MM.1S (cell line): ENCODE measurements around the gene FCHSD2.

Source experiments
- DNase-seq: peaks from one replicate; pipeline ENCODE4 v3.0.0-alpha.2; 2015
- H2AFZ ChIP-seq: fragments of 300-600 bp; sonication (generic); 2 replicates; pipeline ENCODE4 v1.6.0; 2016; ENCODE audit warnings: antibody characterized with exemption, low read length
- H3F3A ChIP-seq: fragments of 300-600 bp; sonication (generic); 2 replicates; pipeline ENCODE4 v1.6.1; 2016; ENCODE audit warnings: mild to moderate bottlenecking, antibody characterized with exemption, low read length, moderate library complexity, mixed read lengths; ENCODE audit not compliant: insufficient read depth
- H3K27ac ChIP-seq: fragments of 300-600 bp; sonication (generic); 2 replicates; pipeline ENCODE4 v1.5.1; 2016; ENCODE audit warnings: mild to moderate bottlenecking, low read length
- H3K27me3 ChIP-seq: fragments of 300-600 bp; sonication (generic); replicated peaks from 2 replicates; pipeline ENCODE4 v1.6.0; 2016; ENCODE audit warnings: low read length; ENCODE audit not compliant: insufficient read depth
- H3K36me3 ChIP-seq: fragments of 300-600 bp; sonication (generic); replicated peaks from 2 replicates; pipeline ENCODE4 v1.6.1; 2016; ENCODE audit warnings: mild to moderate bottlenecking, low read length, mixed read lengths; ENCODE audit not compliant: insufficient read depth
- H3K4me1 ChIP-seq: fragments of 300-600 bp; sonication (generic); 2 replicates; pipeline ENCODE4 v1.6.1; 2016; ENCODE audit warnings: low read length, mixed read lengths
- H3K4me2 ChIP-seq: fragments of 300-600 bp; sonication (generic); 2 replicates; pipeline ENCODE4 v1.6.0; 2016; ENCODE audit warnings: low read depth, low read length
- H3K4me3 ChIP-seq: fragments of 300-600 bp; sonication (generic); 2 replicates; pipeline ENCODE4 v1.5.1; 2016; ENCODE audit warnings: low read length, mixed read lengths
- H3K79me2 ChIP-seq: fragments of 300-600 bp; sonication (generic); 2 replicates; pipeline ENCODE4 v1.6.1; 2016; ENCODE audit warnings: mixed run types, low read length, mixed read lengths
- H3K9ac ChIP-seq: fragments of 300-600 bp; sonication (generic); 2 replicates; pipeline ENCODE4 v1.6.1; 2016; ENCODE audit warnings: low read length, mixed read lengths
- H3K9me2 ChIP-seq: fragments of 300-600 bp; sonication (generic); replicated peaks from 2 replicates; pipeline ENCODE4 v1.6.1; 2016; ENCODE audit warnings: mild to moderate bottlenecking, low read length, mixed read lengths; ENCODE audit not compliant: insufficient read depth
- H3K9me3 ChIP-seq: fragments of 300-600 bp; sonication (generic); replicated peaks from 2 replicates; pipeline ENCODE4 v1.6.1; 2016; ENCODE audit warnings: mild to moderate bottlenecking, low read length, mixed read lengths; ENCODE audit not compliant: insufficient read depth
- H4K20me1 ChIP-seq: fragments of 300-600 bp; sonication (generic); 2 replicates; pipeline ENCODE4 v1.6.1; 2016; ENCODE audit warnings: mild to moderate bottlenecking, low read length, moderate library complexity, mixed read lengths; ENCODE audit not compliant: insufficient read depth
- EZH2 ChIP-seq: fragments of 300-600 bp; sonication (generic); optimal IDR thresholded peaks from 2 replicates; pipeline ENCODE3; 2017; ENCODE audit warnings: low read depth, mild to moderate bottlenecking, antibody characterized with exemption, low read length, mixed read lengths
- EZH2phosphoT487 ChIP-seq: fragments of 300-600 bp; sonication (generic); IDR thresholded peaks from 2 replicates; pipeline ENCODE4 v1.6.1; 2018; ENCODE audit warnings: antibody characterized with exemption, low read length
- TF ChIP-seq, protein P1 (sequence below): fragments of 300-600 bp; sonication (generic); IDR thresholded peaks from 2 replicates; pipeline ENCODE4 v1.5.1; 2016; ENCODE audit warnings: antibody characterized with exemption, low read length, mixed read lengths

The FCHSD2 gene

DNA sequence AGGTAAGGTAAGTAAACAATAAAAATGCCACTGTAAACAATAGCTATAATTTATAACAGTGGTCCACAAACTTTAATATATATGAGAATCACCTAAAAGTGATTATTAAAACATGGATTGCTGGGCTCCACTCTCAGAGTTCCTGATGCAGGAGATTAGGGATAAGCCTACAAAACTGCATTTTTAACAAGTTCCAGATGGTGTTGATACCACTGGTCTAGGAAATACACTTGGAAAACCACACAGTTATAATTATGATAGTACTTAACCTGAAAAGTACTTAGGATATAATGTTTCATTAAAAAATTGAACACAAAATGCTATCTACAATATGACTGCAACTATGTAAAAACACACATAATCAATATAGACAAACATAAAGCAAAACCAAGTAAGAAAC lies 20.4 kb downstream of the FCHSD2 start:
- no peak overlapping the region for H3K27ac ChIP-seq
- no peaks in the 10 kb centered on the region for H3K4me1 ChIP-seq
- H3K36me3 ChIP-seq = no peaks in the 10 kb centered on the region
- H3K9me2 ChIP-seq = no peaks in the 10 kb centered on the region
- peaks cover 95% of the 10 kb centered on the region for H3K79me2 ChIP-seq
- no peak for DNase-seq
- TF ChIP-seq, protein P1, sequence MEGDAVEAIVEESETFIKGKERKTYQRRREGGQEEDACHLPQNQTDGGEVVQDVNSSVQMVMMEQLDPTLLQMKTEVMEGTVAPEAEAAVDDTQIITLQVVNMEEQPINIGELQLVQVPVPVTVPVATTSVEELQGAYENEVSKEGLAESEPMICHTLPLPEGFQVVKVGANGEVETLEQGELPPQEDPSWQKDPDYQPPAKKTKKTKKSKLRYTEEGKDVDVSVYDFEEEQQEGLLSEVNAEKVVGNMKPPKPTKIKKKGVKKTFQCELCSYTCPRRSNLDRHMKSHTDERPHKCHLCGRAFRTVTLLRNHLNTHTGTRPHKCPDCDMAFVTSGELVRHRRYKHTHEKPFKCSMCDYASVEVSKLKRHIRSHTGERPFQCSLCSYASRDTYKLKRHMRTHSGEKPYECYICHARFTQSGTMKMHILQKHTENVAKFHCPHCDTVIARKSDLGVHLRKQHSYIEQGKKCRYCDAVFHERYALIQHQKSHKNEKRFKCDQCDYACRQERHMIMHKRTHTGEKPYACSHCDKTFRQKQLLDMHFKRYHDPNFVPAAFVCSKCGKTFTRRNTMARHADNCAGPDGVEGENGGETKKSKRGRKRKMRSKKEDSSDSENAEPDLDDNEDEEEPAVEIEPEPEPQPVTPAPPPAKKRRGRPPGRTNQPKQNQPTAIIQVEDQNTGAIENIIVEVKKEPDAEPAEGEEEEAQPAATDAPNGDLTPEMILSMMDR = no peak
- TF ChIP-seq EZH2phosphoT487 = no peak
- TF ChIP-seq EZH2 = no peak
- H3K27me3 ChIP-seq = no peaks in the 10 kb centered on the region
- peaks cover 4% of the 10 kb centered on the region; the same call in 1 of the 2 replicates for H4K20me1 ChIP-seq
- no peak overlapping the region for H3K4me3 ChIP-seq
- no peak overlapping the region for H3K4me2 ChIP-seq
- H3K9me3 ChIP-seq = no peaks in the 10 kb centered on the region
- no peak overlapping the region for H2AFZ ChIP-seq
- no peaks in the 10 kb centered on the region for H3F3A ChIP-seq
- H3K9ac ChIP-seq = no peak overlapping the region

DNA sequence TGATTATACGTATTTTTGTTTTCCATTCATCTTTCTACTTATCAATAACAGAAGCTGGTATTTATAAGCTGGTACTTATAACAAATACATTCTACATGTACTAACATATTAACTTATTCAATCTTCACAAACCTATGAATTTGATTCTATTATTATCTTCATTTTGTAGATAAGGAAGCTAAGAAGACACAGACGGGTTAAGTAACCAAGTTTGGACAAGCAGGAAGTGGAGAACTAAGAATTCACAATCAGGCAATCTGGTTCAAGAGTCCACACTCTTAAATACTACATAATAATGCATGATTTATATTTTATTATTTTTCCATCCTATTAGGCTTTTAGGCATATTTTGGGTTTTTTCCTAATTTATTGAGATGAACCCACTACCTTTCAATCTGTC lies 25.0 kb downstream of the FCHSD2 start:
- Histone ChIP-seq H2AFZ (no peak overlapping the region), H4K20me1 (no peaks in the 10 kb centered on the region), H3K4me1 (no peaks in the 10 kb centered on the region), H3K27me3 (no peaks in the 10 kb centered on the region), H3K9ac (no peak overlapping the region), H3K4me2 (no peak overlapping the region), H3F3A (no peaks in the 10 kb centered on the region), H3K27ac (no peak overlapping the region), H3K4me3 (no peak overlapping the region), H3K36me3 (peaks cover 9% of the 10 kb centered on the region), H3K79me2 (peaks cover 91% of the 10 kb centered on the region), H3K9me3 (no peaks in the 10 kb centered on the region), H3K9me2 (no peaks in the 10 kb centered on the region)
- TF ChIP-seq EZH2 (no peak), EZH2phosphoT487 (no peak)
- TF ChIP-seq, protein P1 = no peak
- no peak for DNase-seq

DNA sequence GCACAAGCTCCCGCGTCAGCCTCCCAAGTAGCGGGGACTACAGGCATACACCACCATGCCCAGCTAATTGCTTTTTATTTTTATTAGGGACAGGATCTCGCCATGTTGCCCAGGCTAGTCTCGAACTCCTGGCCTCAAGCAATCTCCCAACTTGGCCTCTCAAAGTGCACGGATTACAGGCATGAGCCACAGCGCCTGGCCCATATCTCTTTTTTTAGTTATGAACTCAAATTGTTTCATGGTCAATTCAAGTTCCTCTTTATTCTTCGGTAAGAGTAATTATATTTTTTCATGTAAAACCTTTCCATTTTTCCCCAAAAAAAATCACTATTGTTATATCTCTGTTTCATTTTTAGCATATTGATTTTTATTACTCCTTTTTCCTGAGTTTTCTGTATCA lies 25.5 kb downstream of the FCHSD2 start:
- H3F3A ChIP-seq = no peaks in the 10 kb centered on the region
- no peak overlapping the region for H3K27ac ChIP-seq
- H3K4me3 ChIP-seq = no peak overlapping the region
- H3K79me2 ChIP-seq = peaks cover 90% of the 10 kb centered on the region
- peaks cover 9% of the 10 kb centered on the region for H3K36me3 ChIP-seq
- H2AFZ ChIP-seq = no peak overlapping the region
- no peaks in the 10 kb centered on the region for H3K4me1 ChIP-seq
- no peaks in the 10 kb centered on the region for H4K20me1 ChIP-seq
- H3K9ac ChIP-seq = no peak overlapping the region
- H3K27me3 ChIP-seq = no peaks in the 10 kb centered on the region
- H3K4me2 ChIP-seq = no peak overlapping the region
- H3K9me3 ChIP-seq = no peaks in the 10 kb centered on the region
- no peaks in the 10 kb centered on the region for H3K9me2 ChIP-seq
- no peak for DNase-seq
- no peak for TF ChIP-seq EZH2
- TF ChIP-seq, protein P1 = no peak
- TF ChIP-seq EZH2phosphoT487 = no peak
